Stimulated activated CD4-positive, alpha-beta T cell treated with anti-CD3 and anti-CD28 coated beads, Interleukin-4, amount 100 ng/mL, for 48 hours (primary cell): ENCODE measurements around the gene LRRC3B.

Experiments used
- DNase-seq, 2 donors: peaks; one replicate each; pipeline ENCODE4 v3.0.0-alpha.2; 2020; ENCODE audit warnings: low read depth in 2 of 2

Gene LRRC3B

DNA sequence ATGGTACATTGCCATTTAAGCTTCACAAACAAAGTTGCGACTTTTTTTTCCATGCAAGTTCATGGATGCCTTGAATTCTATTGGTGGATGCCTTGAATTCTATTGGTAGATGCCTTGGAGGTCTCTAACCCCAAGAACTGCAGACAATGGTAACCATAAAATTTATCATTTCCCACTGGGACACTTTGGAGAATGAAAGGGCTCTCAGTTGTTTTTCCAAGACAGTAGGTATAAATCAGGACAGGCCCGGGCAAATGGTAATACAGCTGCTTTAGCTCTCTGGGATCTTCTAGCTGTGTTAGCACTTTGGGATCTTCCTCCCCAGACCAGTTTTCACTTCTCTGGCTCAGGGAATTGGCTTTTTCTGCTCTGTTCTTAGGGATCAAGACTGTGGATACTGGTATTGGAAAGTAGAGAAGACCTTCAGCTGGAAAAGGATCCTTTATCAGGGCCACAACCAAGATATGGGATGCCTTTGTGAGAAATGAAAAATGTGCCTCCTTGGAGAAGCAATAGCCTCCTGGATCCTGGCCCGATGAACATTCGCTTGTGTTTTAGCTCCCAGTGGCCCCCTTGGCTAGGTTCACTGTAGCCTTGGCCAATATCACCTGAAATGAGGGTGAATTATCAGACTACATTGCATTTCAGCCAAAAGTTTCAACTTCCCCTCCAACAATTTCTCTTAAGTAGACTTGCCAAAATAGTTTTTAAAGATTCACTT lies 8.3 kb downstream of the LRRC3B start:
- DNase-seq, result no peak

DNA sequence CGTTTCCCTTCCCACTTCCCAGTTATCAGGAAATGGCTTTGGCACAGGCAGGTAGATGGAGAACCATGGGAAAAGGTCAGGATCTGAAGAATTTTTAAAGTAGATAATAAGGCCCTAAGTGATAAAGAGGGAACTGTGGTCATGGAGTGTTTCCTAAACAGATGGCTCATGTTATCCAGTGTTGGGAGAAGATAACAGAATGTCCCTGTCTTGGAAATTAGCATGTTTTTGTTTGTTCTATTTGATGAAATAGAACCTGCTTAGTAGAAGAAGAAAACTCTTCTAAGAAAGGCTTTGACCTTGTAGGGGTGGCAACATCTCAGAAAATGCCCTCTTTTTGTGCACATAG lies 8.8 kb downstream of the LRRC3B start:
- DNase-seq, result no peak

DNA sequence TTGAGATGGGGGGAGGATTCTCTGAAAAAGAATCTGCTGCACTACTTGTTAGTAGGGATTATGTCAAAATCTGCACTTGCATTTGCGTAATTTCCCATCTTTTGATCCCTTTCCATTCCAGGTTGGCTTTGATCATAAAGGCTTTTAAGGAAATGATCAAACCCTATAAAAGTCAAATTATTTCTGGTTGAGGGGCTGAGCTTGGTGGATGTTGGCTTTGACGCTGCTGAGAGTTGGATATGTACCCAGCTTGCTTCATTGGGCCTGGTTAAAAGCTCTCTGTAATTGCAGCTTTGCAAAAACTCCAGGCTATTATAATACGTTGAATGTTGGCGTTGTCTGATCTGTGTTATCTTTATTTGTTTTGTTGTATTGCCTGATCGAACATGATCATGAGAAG lies 12.0 kb downstream of the LRRC3B start:
- DNase-seq, result no peak

DNA sequence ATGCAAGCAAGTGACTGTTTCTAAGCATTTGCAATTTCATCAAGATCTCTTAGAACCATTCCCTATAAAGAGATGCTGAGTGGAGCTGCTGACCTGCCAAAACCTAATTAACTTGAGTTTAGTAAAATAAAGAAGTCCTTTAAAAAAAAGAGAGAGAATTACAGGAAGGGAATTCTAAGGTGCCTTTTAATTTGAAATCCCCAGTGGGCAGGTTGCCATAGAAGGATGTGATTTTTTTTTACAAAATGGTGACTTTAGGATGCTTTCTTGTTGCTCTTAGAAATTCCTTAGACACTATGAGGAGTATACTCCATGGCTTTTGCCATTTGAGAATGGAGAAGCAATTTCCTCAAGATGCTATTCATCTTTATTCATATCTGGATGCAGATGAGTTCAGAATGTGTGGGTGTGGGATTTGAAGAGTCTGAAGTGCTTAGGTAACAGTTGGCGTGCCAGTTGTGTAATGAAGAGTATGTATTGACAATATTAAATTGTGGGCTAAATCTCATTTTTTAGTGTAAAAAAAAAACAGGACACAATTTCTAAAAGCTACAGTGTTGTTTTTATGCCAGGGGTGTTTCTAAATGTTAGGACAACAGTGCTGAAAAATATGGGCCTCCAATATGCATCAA lies 13.6 kb downstream of the LRRC3B start:
- DNase-seq, result no peak

DNA sequence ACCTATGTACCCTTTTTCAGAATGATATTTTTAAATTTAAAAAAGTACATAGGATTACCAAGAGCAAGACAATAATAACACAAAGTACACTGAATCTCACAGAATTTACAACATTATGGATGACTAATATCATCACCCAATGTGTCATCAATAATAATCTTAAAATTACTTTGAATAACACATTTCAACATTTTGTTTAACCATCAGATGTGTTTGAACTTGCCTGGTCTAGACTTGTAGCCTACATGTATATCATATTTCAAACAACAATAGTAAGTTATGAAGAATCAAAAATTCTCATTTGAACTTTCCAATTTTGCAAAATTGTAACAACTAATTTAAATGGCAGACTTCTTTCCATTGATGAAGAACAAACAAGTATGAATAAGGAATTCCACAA lies 15.1 kb downstream of the LRRC3B start:
- no peak for DNase-seq

DNA sequence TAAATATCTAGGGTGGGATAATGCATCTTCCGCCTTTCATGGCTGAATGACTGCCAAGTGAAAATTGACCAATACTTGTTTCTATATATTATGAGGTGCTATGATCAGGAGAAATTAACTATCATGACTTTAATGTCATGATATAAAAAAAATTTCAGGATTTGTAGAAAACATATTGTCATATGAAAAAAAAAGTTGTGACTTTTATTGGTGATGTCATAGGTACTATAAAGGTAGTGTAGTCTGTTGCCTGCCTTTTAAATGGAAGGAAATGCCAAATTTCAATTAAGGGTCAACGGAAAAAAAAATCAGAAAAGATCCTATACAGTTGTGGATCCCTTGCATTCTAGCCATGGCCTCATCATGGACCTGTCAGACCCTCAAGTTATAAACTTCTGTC lies 15.5 kb downstream of the LRRC3B start:
- no peak for DNase-seq

DNA sequence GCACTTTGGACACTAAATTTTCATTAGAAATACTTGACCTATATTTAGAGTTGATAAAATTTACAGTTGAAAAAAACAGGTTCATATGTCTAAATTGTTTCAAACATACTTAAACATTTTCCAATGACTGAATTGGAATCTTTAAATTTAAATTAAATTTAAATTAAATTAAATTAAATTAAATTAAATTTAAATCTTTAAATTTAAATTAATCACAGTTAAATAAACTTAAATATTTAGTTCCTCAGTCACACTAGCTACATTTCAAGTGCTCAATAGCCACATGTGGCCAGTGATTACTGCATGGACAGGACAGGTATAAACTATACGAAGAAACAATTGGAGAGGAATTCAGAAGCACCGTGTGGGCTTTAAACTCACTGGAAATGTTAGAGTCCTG lies 16.8 kb downstream of the LRRC3B start:
- DNase-seq, result no peak

DNA sequence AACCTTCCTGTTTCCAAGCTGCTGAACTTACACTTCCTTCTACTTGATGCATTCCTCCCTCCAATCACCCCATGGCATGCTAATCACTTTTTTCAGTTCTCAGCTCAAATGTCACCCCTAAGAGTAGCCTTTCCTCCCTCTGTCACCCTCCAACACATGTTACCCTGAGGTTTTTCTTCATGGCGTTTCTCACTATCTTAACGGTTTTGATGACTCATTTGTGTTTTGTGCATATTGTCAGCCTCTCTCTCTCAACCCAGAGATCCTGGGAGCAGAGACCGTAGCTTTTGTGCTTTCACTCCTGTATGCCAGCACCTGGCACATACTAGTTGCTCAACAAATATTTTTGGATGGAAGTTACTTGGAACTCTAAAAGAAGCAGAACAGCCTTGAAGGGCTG lies 24.5 kb downstream of the LRRC3B start:
- DNase-seq, result no peak

DNA sequence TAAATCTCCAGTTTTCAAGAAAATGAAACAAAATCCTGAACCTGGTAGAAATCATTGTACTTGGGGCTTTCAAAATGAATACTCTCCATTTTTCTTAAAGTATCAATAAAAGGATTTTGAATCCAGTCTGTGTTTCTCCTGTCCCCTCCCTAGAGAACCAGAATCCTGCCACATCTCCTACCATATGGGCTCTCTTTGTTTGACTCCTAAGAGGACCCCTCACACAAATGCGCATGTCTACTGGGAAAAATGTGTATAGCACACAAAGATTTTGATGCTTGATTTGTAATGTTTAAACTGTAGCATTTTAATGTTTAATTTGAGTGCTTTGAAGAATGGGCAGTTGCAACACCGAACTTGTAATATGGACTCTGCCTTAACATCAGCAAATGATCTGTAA lies 25.9 kb downstream of the LRRC3B start:
- DNase-seq, result no peak

DNA sequence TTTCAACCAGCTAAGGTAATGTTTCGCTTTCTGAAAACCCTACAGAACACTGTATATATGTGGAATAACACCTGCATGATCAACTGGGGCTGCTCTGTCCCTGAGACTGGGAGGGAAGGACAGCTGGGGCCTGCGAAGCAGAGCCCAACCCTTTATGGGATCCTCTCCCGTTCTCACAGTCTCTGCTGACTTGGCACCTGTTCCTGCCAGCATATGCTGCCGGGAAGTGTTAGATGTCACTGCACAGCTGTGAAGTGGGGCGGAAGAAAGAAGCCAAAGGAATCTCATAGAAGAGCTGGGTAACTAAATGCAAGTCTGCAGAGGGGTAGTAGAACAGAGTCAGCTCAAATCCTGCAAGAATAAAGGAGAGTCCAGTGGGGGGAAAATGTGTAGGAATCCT lies 29.6 kb downstream of the LRRC3B start:
- DNase-seq, result no peak

DNA sequence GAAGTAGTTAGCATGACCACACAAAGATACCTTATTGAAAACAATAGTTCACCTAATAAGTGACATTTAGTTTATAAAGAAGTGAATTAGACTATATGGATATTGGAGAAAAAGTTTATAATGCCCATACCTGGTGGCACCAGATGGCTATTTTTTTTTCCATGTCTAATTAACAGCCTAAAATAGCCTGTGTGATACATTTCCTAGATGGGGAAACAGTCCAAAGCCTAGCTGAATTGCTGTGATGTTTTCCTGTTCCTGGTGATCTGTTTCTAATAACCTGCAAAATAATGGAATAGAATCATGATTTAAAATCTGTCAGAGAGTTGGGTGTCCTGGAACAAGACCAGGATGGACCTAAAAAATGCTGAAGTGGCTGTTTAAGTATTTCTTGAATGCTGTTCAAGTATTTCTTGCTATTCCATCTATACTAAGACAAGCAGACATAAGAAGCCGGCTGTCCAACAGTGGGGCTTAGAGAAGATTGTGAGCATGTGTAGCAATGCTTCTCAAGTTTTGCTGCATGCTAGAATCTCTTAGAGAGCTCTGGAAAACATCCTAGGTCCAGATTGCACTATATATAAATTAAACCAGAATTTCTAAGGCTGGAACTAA lies 31.3 kb downstream of the LRRC3B start:
- no peak for DNase-seq

DNA sequence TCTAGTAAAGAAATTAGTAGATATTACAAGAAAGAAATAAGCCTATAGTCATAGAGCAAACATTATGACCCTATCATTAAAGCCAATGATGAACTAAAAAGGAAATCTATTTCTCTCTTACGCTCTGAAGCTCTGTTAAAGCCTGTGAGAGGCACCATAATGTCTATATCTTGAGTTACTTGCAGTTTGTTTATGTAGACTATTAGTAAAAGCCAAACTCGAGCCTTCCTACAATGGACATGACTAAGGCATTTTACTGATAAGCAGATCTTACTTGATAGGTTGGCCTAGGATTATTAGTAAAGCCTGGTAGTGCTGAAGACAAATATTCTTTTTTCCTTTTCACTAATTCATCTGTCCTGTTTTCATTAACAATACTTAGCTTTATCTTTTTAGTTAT lies 32.7 kb downstream of the LRRC3B start:
- DNase-seq, result no peak

DNA sequence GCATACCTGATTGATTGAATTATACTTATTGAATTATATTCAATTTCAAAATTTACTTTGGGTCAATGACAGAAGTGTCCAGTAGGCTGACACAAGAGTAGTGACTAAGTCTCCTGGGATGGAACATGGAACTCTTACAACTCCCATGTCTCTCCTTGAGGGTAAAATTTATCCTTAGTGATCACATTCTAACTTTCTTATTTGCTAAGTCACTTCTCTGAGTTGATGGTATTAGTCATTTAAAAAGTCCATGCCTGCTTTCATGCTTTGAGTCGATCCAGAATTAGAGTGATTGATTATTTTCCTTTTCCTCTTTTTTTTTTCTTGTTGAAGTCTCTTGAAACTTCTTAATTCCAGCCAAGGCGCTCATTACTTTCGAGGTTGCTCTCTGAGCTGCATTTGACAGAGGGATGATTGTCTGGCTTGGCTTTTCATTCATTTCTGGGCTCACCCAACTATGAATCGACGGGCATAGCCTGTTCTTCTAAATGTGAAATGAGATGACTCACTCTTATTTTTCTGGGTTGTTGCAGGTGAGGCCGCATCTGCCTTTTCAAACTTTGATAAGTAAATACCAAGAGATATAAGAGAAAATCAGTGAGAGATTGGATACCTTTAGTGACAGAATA lies 34.9 kb downstream of the LRRC3B start:
- no peak for DNase-seq

DNA sequence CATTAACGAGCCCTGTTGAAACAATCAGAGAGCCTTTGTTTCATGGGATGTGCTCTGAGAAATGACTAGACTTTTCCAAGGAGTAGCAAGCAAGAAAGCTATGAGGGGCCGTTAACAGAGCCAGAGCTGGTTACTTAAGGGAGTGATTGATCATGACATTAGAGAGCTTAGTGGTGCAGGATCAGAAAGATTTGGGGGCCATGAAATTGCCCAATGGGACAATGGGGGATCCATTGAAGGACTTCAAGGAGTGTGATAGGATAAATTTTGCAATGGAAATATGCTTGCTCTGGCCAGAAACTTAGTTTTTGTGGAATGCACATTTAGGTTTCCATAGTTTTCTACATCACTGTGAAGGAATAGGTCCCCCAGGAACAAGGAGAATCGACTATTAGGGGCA lies 45.6 kb downstream of the LRRC3B start:
- DNase-seq, result no peak

DNA sequence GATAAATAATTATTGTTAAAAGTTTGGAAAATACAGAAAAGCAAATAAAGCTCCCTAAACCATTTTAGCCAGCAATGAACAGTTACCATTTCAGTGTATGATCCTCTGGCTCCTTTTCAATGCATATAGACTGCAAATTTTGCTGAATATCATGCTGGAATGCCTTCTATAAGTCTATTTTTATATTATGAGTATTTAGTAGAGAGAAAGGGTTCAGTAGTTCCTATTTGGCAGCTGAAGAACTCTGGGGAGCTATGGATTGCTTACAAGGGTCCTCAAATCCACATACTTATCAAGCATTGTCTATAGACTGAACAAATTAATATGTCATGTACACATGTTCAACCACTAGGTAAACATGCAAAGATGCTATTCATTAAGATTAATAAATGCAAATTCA lies 46.1 kb downstream of the LRRC3B start:
- DNase-seq, result no peak

DNA sequence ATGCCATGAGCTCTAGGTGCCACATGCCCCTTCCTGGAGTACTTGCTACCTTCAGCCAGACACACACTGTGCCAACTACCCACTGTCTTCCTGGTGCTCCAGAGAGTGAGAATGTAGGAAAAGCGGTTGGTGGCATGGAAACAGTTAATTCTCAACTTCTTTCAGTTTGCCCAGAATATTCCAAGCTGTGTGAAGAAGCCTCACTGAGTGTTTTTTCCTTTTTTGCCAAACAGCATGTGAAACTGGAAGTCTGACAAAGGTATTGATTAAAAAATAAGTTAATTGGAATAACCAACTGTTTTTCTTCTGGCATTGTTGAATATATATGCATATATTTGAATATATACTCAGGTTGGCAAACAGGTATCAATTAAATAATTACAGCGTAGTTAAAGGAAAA lies 52.8 kb downstream of the LRRC3B start:
- no peak for DNase-seq

DNA sequence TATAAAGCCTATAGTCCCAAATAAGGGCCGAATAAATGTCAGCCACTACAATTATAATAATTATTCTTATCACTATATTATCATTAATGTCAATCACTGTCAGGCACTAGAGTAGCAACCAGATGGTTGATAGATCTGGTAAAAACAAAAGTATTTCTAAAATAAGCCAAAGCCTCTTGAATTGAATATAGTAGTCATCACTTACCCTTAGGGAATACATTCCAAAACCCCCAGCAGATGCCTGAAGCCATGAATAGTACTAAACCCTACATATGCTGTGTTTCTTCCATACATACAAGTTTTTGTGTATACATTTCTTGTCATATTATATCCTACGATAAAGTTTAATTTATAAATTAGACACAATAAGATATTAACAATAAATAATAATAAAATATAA lies 59.1 kb downstream of the LRRC3B start:
- no peak for DNase-seq

DNA sequence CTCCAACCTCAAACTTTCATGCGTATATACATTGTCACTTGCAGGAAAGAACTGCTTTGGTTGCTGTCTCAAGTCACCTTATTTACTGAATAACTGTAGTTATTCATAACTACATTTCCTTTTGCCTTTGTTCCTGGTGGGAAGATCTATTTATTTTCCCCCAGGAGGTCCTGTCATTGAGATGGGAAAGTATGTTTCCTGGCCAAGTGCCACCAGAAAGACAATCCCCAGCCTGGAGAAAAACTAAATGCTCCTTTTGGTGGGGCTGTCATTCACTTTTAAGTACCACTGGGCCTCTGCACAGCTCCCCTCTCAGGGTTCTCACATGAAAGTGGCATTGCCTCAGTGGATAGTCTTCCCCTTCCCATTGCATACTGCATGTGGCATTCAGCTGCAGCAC lies 59.8 kb downstream of the LRRC3B start:
- DNase-seq, result no peak

DNA sequence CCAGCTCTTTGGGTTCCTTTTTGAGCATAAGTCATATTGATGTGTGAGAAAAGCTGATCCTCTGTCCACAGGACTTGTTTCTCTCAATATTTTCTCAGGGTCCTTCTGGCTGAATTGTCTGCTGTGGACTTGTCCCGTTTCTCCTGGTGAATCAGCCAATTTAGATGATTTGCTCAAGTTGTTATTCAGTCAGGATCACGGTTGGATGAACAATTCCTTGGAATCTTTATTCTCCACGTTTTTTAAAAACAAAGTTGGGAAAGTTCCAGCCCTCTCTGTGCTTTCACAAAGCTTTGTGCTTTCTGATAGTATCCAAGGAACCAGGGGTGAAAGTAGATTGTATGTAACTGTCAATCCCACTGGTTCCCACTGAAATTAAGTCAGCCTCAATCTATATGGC lies 61.3 kb downstream of the LRRC3B start:
- DNase-seq, result no peak

DNA sequence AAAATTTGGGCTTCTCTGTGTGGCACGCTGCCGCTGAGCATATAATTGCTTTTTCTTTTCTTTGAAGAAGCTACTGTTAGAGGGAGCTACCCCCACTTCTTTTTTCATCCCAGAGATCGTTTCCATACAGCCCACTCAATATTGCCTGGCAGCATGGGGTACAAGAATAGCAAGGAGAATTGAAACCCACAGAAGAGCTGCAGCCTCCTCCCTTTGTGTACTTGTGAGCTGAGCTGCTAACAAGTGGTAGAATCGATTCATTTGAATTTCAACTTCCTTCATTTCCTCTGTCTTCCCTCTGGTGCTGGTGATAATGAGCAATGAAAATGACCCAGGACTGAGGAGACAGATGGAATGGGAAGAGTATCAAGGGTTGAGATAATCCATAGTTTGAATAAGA lies 64.9 kb downstream of the LRRC3B start:
- no peak for DNase-seq

DNA sequence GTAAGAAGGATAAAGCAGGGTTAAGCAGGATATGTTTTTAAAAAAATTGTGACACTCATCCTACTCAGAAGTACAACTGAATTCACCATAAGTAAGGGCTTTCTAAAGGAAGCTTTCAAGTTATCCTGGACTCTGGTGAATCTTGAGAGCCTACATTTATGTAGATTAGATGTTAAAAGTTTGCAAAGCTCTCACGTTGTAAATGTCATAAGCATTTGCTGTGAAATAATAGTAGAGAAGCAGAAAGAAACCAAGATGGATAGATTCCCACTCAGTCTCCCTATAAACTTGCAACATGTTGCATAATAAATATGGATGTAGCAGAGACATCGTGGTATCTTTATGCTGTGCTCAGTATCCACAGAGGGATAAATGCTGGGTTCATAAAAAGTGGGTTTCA lies 77.0 kb downstream of the LRRC3B start:
- no peak for DNase-seq

DNA sequence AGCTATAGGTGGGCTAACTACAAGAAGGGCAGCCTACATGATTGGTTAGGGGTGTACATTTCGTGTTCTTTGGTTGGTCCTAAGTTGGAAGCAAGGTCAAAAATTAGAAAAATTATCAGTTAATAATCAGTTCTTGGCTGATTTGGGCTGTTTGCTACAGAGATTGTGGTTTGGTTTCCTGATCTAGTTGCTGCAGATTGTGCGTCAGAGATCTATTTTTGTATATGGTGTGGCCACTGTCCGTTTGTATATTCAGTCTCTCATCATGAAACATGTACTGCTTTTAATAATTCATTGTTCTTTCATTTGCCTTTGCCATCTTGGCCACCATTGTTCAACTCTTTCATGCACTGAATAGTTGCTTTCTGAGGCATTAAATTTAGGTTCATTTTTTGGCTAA lies 80.9 kb downstream of the LRRC3B start:
- no peak for DNase-seq

DNA sequence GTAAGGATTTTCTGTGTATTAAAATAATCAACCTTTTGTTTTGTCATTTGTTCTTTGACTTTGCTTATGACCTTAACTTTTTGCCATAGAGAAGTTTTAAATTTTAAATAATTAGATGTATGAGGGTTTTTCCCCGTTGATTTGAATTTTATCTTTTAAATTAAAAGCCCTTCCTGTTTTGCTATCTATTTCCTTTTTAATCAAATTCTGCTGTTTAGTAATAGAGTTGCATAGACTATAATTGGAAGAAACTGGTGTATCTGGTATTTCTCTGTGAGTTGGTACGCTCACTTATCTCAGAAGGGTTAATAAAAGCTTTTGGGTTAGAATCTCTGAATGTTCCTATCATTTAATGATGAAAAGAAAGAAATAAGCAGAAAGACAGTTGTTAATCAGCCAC lies 82.2 kb downstream of the LRRC3B start:
- no peak for DNase-seq
